Kasumi-1 (cell line): ENCODE measurements around the gene PPP2R5C.
"Not testable (repeated sequence)": the region's sequence is repeated elsewhere in the genome, so short reads cannot be mapped to it uniquely, and the experiment has no call there.

Experiments used
- DNase-seq, 2 experiments: peaks; one replicate each; lab custom pipeline; 2025; lab: John Stamatoyannopoulos, UW

The PPP2R5C gene

DNA sequence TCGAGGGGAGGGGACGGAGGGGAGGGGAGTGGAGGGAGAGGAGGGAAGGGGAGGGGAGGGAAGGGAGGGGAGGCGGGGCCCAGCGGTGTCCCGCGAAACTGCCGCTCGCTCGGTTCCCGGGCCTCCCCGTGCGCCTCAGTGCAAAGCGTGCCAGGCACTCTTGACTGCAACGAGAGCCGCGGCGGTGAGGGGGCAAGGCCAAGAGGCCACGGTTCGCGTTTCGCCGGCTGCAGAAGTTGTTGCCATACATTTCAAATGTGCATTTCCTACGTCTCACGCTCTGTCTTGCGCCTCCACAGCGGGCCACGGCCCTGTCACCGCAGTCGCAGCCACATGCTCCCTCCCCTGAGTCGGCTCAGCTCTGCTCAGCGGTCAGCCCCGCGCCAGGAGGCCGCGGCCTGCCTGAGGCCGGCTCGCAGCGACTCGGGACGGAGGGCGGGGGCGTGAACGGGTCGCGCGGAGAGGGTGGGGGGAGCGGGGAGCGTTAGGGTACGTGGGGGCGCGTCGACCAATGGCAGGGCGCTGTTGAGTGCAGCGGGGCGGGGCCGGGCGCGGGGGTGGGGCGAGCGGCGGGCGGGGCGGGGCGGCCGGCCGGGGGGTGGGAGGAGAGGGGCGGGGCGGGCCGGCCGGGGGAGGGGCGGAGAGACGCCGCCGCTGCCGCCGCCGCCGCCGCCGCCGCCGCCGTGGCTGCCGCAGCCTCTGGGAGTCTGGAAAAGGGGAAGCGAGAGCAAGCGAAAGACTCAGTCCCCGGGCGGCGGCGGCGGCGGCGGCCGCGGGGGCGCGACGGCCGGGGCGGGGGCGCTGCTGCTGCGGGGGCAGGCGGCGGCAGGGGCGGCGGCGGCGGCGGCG, at the start of gene PPP2R5C:
Gene PPP2R5C (plus strand): TSS at position 678 of the 849 bp plus-strand sequence. CDS start 185 bp downstream, outside the sequence.
- DNase-seq: peak; percentile 73 to 80

DNA sequence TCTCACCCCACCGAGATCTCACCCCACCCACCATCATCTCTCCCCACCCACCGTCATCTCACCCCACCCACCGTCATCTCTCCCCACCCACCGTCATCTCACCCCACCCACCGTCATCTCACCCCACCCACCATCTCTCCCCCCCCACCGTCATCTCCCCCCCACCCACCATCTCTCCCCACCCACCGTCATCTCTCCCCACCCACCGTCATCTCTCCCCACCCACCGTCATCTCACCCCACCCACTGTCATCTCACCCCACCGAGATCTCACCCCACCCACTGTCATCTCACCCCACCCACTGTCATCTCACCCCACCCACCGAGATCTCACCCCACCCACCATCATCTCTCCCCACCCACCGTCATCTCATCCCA, 49.7 kb upstream of the PPP2R5C start:
- DNase-seq: not testable (repeated sequence)

DNA sequence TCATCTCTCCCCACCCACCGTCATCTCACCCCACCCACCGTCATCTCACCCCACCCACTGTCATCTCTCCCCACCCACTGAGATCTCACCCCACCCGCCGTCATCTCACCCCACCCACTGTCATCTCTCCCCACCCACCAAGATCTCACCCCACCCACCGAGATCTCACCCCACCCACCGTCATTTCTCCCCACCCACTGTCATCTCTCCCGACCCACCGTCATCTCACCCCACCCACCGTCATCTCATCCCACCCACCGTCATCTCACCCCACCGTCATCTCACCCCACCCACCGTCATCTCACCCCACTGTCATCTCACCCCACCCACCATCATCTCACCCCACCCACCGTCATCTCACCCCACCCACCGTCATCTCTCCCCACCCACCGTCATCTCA, 49.2 kb upstream of the PPP2R5C start:
- not testable (repeated sequence) for DNase-seq

DNA sequence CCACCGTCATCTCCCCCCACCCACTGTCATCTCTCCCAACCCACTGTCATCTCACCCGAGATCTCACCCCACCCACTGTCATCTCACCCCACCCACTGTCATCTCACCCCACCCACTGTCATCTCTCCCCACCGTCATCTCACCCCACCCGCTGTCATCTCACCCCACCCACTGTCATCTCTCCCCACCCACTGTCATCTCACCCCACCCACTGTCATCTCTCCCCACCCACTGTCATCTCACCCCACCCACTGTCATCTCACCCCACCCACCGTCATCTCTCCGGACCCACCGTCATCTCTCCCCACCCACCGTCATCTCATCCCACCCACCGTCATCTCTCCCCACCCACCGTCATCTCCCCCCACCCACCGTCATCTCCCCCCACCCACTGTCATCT, 48.4 kb upstream of the PPP2R5C start:
- not testable (repeated sequence) for DNase-seq

DNA sequence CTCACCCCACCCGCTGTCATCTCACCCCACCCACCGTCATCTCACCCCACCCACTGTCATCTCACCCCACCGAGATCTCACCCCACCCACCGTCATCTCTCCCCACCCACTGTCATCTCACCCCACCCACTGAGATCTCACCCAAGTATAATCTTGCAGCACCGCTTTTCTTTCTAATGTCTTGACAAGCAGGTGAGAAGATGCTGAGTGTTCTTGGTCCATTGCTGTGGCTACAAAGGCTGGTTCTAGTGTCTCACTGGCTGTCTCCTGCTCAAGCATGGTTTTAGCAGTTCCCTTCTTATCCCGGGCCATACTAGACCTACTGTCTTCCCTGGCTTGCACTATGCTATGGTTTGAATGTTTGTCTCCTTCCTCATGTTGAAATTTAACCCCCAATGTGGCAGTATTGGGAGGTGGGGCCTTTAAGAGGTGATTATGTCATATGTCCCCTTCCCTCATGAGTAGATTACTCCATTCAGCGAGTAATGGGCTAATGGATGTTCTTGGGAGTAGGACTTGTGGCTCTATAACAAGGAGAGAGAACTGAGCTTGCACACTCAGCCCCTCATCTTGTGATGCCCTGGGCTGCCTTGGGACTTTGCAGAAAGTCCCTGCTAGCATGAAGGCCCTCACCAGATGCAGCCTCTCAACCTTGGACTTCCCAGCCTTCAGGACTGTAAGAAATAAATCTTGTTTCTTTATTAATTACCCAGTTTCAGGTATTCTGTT, 47.7 kb upstream of the PPP2R5C start:
- DNase-seq: no peak

DNA sequence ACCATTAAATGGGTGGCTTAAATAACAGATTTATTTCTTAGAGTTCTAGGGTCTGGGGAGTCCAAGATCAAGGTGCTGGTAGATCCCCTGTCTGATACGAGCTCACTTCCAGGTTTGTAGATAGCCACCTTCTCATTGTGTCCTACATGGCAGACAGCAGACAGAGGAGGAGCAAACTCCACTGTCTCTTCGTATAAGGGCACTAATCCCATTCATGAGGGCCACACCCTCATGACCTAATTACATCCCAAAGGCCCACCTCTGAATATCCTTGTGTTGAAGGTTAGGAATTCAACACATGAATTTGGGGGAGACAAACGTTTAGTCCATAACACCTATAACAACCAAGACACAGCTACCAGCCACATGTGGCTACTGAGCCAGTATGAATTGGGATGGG, 47.1 kb upstream of the PPP2R5C start:
- DNase-seq: no peak

DNA sequence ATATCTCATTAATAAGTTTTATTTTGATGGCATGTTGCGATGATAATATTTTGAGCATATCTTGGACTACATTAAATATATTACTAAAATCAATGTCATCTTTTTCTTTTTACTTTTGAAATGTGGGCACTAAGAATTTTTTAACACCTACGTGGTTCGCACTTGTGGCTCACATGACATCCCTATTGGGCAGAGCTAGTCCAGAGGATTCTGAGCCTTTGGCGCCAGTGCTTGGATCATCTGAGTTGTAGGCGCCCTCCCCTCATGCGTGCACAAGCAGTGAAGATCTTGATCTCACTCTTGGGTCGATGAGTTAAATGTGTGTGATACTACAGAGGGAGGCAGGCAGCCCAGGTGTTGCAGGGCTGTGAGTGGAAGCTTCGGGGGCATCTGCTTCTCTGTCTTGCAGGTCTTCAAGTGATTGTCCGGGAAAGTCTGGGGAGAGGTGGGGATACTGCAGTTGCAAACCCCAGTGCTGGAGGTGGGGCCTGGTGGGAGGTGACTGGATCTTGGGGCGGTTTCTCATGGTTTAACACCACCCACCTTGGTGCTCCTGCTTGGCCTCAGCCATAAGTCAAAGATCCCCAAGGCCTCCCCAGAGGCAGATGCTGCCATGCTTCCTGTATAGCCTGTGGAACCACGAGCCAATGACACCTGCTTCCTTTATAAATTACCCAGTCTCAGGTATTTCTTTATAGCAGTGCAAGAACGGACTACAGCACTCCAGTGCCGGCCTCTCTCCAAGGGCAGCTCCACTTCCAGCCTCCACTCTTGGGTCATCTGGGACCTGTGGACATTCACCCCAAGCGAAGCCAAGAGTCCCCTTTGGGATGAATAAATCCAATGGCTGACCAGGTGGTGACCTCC, 46.1 kb upstream of the PPP2R5C start:
- DNase-seq: no peak

DNA sequence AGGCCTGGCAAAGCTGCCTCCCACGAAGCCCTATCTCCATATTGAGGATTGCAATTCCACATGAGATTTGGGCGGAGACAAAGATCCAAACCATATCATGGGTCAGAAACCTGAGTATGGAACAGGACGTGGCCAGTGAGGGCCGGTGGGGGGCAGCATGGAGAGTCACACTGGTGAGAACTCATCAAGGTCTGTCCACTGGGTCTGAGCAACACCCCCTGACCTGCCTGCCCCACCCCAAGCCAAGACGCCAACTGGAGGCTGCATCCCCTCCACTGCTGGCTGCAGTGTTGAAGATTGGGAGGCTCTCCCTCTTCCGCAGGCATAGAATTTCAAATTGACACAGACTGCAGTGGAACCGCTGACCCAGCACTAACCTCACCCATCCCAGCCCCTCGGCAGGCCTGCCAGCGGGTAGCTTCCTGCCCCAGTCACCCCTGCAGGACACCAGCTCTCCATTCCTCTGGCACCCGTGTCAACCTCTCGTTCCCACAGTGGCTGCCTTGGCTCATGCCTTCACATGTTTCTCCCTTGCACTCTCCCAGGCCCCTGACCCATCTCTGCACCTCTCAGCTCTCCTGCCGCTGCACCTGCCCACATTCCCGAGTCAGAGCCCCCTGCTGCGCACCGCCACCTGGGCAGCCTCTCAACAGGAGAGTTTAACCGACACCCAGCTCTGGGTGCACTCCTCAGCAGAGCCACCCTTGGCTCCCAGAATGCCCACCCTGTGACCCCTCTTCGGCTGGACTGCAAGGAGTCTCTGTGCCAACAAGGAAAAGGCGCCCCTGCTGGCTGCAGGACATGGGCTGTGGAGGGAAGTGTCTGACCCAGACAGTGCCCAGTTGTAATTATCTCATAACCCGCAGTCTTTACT, 45.2 kb upstream of the PPP2R5C start:
- DNase-seq: no peak

DNA sequence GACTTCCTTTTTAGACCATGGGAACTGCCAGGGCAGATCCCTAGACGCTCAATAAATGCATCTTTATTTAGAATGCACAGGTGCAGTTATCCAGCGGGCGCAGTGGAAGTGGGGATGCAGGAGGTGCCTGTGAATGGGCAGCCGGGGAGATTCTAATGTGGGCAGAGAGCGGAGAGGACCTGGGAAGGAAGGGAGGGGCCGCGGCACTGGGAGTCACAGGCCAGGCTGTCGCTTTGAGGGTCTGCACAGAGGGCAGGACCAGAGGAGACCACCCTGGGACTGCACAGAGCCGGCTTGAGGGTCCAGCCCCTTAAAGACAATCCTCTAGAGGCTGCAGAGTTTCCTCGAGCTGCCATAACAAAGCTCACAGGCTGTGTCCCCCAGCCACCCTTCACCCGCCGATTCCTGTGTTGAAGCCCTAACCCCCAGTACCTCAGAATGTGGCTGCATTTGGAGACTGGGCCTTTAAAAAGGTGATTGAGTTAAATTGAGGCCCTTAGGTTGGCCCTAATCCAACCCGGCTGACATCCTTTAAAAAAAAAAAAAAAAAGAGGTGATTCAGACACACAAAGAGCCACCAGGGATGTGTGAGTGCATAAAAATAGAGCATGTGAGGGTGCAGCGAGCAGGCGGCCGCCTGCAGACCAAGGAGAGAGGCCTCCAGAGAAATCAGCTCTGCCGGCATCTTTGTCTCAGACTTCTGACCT, 44.4 kb upstream of the PPP2R5C start:
- no peak for DNase-seq

DNA sequence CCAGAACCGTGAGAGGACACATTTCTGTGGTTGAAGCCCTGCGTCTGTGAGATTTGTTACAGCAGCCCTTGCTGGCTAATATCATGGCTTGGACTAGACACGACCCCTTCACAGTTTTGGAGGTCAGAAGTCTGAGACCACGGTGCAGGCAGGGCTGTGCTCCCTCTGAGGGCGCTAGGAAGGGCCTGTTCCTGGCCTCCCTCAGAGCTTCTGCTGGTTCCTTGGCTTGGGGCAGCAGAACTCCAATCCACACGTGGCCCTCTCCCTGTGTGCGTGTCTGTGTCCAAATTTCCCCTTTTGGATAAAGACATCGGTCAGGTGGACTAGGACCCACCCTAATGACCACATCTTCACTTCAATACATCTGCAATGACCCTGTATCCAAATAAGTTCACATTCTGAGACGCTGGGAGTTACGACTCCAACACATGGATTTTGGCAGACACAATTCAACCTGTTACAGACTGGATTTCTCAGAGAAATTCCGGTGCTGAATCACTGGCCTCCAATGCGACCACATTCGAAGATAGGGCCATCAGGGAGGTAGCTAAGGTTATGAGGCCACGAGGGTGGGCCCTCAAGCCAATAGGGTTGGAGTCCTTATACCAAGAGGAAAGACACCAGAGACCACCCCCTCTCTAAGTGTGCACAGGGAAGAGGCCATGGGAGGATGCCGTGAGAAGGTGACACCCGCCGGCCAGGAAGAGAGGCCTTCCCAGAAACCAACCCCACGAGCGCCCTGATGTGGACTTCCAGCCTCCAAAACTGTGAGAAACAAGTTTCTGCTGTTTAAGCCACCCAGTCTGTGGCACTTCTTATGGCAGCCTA, 43.6 kb upstream of the PPP2R5C start:
- DNase-seq: no peak

DNA sequence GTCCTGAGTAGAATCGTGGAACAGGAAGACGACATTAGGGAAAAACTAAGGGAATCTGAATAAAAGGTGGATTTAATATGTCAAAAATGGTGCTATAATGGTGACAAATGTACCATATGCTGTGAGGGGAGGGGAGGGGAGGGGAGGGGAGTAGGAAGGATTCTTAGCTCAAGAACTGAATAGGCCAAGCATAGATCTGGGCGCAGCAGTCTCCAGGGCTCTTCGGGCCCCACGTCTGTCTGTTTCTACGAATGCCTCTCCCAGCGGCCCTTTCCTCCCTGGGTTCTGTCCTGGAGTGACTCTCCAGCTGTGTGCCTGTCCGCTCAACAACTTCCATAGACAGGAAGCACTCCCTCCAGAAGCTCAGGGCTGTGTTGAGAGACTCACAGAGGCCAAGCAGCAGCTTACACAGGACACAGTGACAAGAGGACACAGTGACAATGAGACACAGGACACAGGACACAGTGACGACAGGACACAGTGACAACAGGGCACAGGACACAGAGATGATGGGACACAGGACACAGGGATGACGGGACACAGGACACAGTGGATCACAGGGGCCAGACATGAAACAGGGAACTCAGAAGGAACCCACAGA, 42.4 kb upstream of the PPP2R5C start:
- DNase-seq: no peak

DNA sequence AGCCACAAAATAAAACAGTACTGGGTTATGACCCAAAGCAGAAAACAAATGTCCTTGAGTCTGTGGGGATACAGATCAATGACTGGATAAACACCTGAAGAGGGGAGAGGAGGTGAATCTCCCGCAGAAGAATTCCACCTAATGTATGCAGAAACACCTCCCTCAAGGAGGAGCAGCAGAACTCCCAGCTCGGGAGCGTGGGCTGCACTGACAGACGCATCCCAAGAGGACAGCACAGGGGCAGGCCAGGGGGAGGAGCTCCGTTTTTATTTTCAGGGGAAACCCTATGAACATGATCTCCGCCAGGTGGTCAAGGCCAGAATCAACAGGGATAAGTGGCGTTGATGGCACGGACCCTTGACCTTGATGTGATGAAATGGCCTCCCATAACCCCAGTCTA, 41.8 kb upstream of the PPP2R5C start:
- no peak for DNase-seq

DNA sequence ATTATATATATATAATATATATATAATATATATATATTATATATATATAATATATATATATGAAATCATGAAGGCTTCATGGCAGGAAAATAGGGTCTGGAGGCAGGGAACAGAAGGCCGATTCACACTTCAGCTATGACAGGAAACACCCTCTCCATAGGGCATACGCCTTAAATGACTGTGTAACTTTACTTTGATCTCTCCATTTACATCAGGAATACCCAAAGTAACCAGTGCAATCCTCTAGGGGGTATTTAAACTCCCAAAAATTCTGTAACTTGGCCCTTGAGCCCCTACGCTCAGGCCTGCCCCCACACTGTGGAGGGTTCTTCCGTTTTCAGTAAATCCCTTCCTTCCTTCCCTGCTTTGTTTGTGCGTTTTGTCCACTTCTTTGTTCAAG, 40.4 kb upstream of the PPP2R5C start:
- no peak for DNase-seq

DNA sequence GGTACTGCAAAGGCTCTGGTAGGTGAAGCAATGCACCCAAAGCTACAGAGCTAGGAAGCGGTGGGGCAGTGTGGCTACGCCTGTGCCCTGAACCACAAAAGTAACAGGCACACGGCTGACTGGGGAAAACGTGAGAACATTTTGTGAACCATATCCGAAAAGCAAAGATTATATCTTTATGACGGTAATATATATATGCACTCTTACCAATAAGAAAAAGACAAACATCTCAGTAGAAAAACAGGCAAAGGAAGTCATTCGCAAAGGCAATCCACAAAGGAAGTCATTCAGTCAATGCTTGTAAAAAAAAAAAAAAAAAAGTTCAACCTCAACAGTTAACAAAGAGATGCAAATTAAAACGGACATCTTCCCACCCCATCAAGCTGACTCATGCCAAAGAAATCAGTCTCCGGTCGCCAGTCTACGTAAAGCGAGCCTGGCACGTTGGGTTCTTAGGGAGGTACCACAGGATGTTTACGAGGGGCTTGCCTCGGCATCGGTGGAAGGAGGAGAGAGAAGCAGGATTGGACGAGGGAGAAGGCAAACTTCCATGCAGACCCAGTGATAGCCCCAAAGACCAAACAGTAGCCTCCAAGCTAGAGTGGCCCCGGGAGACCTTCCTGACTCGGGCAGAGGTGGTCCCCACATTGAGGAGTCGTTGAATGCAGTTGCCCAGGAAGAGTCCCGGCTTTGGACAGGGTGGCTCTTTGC, 39.4 kb upstream of the PPP2R5C start:
- DNase-seq: peak; percentile 58 to 65

DNA sequence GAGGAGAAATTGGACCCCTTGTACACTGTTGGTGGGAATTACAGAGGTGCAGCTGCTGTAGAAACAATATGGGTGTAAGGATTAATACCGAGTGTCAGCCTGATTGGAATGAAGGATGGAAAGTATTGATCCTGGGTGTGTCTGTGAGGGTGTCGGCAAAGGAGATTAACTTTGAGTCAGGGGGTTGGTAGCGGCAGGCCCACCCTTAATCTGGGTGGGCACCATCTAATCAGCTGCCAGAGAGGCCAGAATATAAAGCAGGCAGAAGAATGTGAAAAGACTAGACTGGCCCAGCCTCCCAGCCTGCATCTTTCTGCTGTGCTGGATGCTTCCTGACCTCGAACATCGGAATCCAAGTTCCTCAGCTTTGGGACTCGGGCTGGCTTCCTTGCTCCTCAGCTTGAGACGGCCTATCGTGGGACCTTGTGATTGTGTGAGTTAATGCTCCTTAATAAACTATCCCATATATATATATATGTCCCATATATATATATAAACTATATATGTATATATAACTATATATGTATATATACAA, 38.4 kb upstream of the PPP2R5C start:
- DNase-seq: no peak

DNA sequence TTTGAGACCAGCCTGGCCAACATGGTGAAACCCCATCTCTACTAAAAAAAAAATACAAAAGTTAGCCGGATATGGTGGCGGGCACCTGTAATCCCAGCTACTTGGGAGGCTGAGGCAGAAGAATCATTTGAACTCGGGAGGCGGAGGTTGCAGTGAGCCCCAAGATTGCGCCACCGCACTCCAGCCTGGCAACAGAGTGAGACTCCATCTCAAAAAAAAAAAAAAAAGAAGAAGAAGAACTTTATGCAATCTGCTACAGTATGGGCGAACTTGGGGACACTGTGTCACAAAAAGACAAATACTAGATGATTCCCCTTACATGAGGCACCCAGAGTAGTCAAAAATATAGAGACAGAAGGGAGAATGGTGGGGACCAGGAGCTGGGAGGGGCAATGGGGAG, 35.9 kb upstream of the PPP2R5C start:
- not testable (repeated sequence) for DNase-seq

DNA sequence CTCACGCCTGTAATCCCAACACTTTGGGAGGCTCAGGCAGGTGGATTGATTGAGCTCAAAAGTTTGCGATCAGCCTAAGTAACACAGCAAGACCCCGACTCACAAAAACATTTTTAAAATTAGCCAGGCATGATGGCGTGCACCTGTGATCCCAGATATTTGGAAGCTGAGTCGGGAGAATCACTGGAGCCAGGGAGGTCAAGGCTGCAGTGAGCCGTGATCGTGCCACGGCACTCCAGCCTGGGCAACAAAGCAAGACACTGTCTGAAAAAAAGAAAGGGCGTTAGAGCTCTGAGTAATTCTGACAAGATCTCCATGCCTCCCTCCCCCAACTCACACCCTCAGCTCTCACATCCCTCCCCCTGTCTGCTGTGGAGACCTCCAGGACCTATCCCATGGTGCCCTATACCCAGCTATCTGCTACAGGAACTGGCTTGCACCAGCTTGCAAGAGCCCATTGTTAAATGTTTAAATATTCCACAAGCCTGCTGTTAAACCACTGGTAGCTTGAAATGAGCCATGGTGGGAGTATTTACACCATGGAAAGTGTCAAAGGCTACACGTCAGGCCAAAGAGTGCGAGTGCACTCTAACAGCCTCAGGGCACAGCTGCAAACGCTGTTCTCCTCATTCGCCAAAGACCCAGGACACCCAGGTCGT, 35.1 kb upstream of the PPP2R5C start:
- DNase-seq: no peak

DNA sequence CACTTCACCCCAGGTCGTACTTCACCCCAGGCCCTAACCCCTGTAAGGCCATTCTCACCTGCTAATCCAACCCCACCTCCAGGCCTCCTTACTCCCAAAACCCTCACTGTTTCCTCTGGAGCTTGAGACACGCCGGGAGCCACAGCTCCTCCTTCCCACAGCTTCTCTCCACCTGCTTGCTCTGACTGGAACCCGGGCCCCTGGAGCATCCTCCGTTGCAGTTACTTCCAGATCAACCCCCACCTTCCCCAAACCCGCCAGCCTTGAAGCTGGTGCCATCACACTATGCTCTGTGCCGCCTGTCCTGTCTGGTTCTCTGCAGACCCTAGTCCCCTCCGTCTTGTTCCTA, 34.6 kb upstream of the PPP2R5C start:
- DNase-seq: no peak
